SU-DHL-6 (cell line): ENCODE measurements around the gene CCDC85A.

Source experiments
- H2AFZ ChIP-seq: fragments of 200-600 bp; sonication (generic); 2 replicates; pipeline ENCODE4 v1.6.1; 2014; ENCODE audit warnings: low read depth, mild to moderate bottlenecking, moderate library complexity, mixed read lengths, antibody characterized with exemption, low read length; ENCODE audit not compliant: severe bottlenecking
- H3F3A ChIP-seq: fragments of 200-600 bp; shearing (Covaris generic); 2 replicates; pipeline ENCODE4 v1.6.0; 2016; ENCODE audit warnings: antibody characterized with exemption, mild to moderate bottlenecking; ENCODE audit not compliant: insufficient read depth
- H3K27ac ChIP-seq: fragments of 200-600 bp; sonication (generic); 2 replicates; pipeline ENCODE4 v1.5.1; 2016; ENCODE audit warnings: low read depth, mild to moderate bottlenecking, low read length, moderate library complexity, mixed read lengths
- H3K27me3 ChIP-seq: fragments of 200-600 bp; sonication (generic), shearing (Covaris generic); 2 replicates; pipeline ENCODE4 v1.6.0; 2014; ENCODE audit warnings: mild to moderate bottlenecking, low read length
- H3K36me3 ChIP-seq: fragments of 200-600 bp; sonication (generic); 2 replicates; pipeline ENCODE4 v1.6.1; 2014; ENCODE audit warnings: mild to moderate bottlenecking, low read length, mixed read lengths
- H3K4me2 ChIP-seq: fragments of 300-600, 200-600 bp; shearing (Covaris generic), sonication (generic); 2 replicates; pipeline ENCODE4 v1.6.0; 2014; ENCODE audit warnings: low read length, low read depth, mild to moderate bottlenecking; ENCODE audit not compliant: poor library complexity, severe bottlenecking
- H3K4me3 ChIP-seq: fragments of 200-600 bp; sonication (generic); 2 replicates; pipeline ENCODE4 v1.5.1; 2014; ENCODE audit warnings: antibody characterized with exemption, low read length, mild to moderate bottlenecking, mixed read lengths; ENCODE audit not compliant: insufficient read depth, poor library complexity, severe bottlenecking
- H3K79me2 ChIP-seq: fragments of 200-600 bp; sonication (generic); 2 replicates; pipeline ENCODE4 v1.6.1; 2014; ENCODE audit warnings: mild to moderate bottlenecking, low read length, moderate library complexity; ENCODE audit not compliant: insufficient read depth
- H3K9ac ChIP-seq: fragments of 200-600 bp; sonication (generic); 2 replicates; pipeline ENCODE4 v1.7.0; 2014; ENCODE audit warnings: mild to moderate bottlenecking, low read length
- H3K9me2 ChIP-seq: fragments of 200-600 bp; sonication (generic); replicated peaks from 2 replicates; pipeline ENCODE4 v1.6.1; 2014; ENCODE audit warnings: low read length; ENCODE audit not compliant: insufficient read depth
- H3K9me3 ChIP-seq: fragments of 200-600 bp; sonication (generic); 2 replicates; pipeline ENCODE4 v1.6.1; 2014; ENCODE audit warnings: low read length, mixed read lengths; ENCODE audit not compliant: insufficient read depth
- H4K20me1 ChIP-seq: fragments of 200-600 bp; sonication (generic); 2 replicates; pipeline ENCODE4 v1.6.1; 2014; ENCODE audit warnings: low read depth, mild to moderate bottlenecking, antibody characterized with exemption, low read length, moderate library complexity, mixed read lengths
- EZH2phosphoT487 ChIP-seq: fragments of 200-600 bp; sonication (generic), shearing (Covaris generic); conservative IDR thresholded peaks from 2 replicates; pipeline ENCODE4 v1.6.1; 2018; ENCODE audit warnings: mild to moderate bottlenecking, antibody characterized with exemption, low read length, moderate library complexity, mixed read lengths
- TF ChIP-seq, protein P1 (sequence below): fragments of 200-600 bp; sonication (generic); IDR thresholded peaks from one replicate; pipeline ENCODE4 v1.5.1; 2017; ENCODE audit warnings: antibody characterized with exemption, mild to moderate bottlenecking, low read length, moderate library complexity; ENCODE audit not compliant: insufficient read depth, poor library complexity, severe bottlenecking

Gene CCDC85A

DNA sequence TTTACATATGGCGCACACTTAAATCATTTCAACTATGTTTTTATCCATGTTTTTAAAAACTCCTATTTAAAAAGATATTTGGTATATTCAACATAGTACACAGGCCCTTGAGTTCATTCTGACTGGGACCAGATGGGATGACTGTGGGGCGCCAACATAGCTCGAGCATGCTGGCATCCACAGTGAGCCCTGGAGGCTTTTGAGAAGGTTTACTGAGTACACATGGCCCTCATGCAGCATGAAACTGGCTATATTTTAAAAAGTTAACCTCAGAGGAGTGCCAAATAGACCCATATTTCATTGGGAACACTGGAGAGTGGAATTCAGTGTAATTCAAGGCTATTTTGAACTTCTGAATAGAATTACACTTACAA lies 83.6 kb downstream of the CCDC85A start:
- no peak overlapping the region for H3K4me3 ChIP-seq
- no peaks in the 10 kb centered on the region for H3K9me3 ChIP-seq
- H3K9me2 ChIP-seq = no peaks in the 10 kb centered on the region
- H3K36me3 ChIP-seq = no peaks in the 10 kb centered on the region
- no peaks in the 10 kb centered on the region for H3K27me3 ChIP-seq
- no peaks in the 10 kb centered on the region for H3F3A ChIP-seq
- no peak overlapping the region for H2AFZ ChIP-seq
- H3K27ac ChIP-seq = no peak overlapping the region
- H3K4me2 ChIP-seq = no peak overlapping the region
- H4K20me1 ChIP-seq = no peaks in the 10 kb centered on the region
- H3K79me2 ChIP-seq = no peaks in the 10 kb centered on the region
- TF ChIP-seq, protein P1, sequence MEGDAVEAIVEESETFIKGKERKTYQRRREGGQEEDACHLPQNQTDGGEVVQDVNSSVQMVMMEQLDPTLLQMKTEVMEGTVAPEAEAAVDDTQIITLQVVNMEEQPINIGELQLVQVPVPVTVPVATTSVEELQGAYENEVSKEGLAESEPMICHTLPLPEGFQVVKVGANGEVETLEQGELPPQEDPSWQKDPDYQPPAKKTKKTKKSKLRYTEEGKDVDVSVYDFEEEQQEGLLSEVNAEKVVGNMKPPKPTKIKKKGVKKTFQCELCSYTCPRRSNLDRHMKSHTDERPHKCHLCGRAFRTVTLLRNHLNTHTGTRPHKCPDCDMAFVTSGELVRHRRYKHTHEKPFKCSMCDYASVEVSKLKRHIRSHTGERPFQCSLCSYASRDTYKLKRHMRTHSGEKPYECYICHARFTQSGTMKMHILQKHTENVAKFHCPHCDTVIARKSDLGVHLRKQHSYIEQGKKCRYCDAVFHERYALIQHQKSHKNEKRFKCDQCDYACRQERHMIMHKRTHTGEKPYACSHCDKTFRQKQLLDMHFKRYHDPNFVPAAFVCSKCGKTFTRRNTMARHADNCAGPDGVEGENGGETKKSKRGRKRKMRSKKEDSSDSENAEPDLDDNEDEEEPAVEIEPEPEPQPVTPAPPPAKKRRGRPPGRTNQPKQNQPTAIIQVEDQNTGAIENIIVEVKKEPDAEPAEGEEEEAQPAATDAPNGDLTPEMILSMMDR = no peak
- no peak for TF ChIP-seq EZH2phosphoT487
- no peak overlapping the region for H3K9ac ChIP-seq

DNA sequence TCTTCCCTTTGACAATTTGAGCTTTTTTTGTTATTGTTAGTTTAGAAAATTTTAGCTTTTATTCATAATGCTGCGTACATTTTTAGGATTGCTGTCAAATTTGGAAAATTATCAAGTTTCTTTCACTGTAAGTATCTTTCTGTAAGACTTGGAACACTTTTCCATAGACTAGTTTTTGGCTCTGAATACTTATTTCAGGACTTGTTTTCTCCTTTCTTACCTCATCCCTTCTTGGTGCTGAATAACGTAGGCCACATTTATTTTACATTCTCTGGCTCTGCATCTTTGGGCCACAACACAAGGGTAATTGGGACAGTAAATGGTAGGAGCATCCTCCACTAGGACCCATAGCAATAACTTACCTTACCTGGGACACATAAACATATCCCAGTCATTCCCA lies 85.1 kb downstream of the CCDC85A start:
- Histone ChIP-seq H2AFZ (no peak overlapping the region), H3K27ac (no peak overlapping the region), H3K79me2 (no peaks in the 10 kb centered on the region), H3K9me2 (no peaks in the 10 kb centered on the region), H3K4me2 (no peak overlapping the region), H3K27me3 (no peaks in the 10 kb centered on the region), H4K20me1 (no peaks in the 10 kb centered on the region), H3K4me3 (no peak overlapping the region), H3F3A (no peaks in the 10 kb centered on the region), H3K9ac (no peak overlapping the region), H3K36me3 (no peaks in the 10 kb centered on the region), H3K9me3 (no peaks in the 10 kb centered on the region)
- TF ChIP-seq, protein P1 = no peak
- TF ChIP-seq EZH2phosphoT487 = no peak

DNA sequence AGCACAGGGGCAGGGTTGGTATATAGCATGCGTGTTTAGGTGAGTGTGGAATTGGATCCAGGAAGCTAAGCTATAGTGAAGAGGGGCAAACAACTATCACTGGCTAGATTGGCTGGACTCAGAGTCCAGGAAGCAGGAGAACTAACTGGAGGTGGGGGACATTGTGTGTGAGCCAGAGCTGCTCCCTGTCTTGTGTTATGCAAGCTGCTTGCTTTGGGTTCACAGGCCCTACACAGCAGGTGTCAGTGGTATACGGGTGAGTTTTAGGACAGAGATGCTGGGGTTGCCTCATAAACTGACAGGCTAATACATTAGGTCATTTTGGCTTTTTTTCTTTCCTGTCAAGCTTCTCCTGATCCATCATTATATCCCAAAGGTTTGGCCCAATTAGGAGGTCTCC lies 87.5 kb downstream of the CCDC85A start:
- H3K9me3 ChIP-seq = no peaks in the 10 kb centered on the region
- no peaks in the 10 kb centered on the region for H3K36me3 ChIP-seq
- H4K20me1 ChIP-seq = no peaks in the 10 kb centered on the region

More for the DNA sequence above, 87.5 kb downstream of the CCDC85A start:
- TF ChIP-seq EZH2phosphoT487 = no peak
- TF ChIP-seq, protein P1 = no peak
- Histone ChIP-seq H3K27me3 (no peaks in the 10 kb centered on the region), H3K9me2 (no peaks in the 10 kb centered on the region), H3K79me2 (no peaks in the 10 kb centered on the region), H3F3A (no peaks in the 10 kb centered on the region), H2AFZ (no peak overlapping the region), H3K9ac (no peak overlapping the region), H3K27ac (no peak overlapping the region), H3K4me2 (no peak overlapping the region), H3K4me3 (no peak overlapping the region)
